Loucy (cell line): Measurements from ENCODE around the gene TARS2.

ENCODE experiments used
- H2AFZ ChIP-seq: fragments of 200-600 bp; sonication (generic); 2 replicates; pipeline ENCODE4 v1.6.0; 2016; ENCODE audit warnings: antibody characterized with exemption, mild to moderate bottlenecking, low read length, moderate library complexity
- H3F3A ChIP-seq: fragments of 200-600 bp; 2 replicates; pipeline ENCODE4 v1.6.0; 2016; ENCODE audit warnings: antibody characterized with exemption, low read depth, mild to moderate bottlenecking
- H3K27me3 ChIP-seq: fragments of 200-600 bp; sonication (generic); 2 replicates; pipeline ENCODE4 v1.6.1; 2014; ENCODE audit warnings: low read length, mild to moderate bottlenecking; ENCODE audit not compliant: insufficient read depth, poor library complexity, severe bottlenecking
- H3K36me3 ChIP-seq: fragments of 200-600 bp; sonication (generic); 2 replicates; pipeline ENCODE4 v1.6.1; 2016; ENCODE audit warnings: low read length; ENCODE audit not compliant: insufficient read depth
- H3K4me1 ChIP-seq: fragments of 200-600 bp; sonication (generic); 2 replicates; pipeline ENCODE4 v1.5.1; 2014; ENCODE audit warnings: low read length, mild to moderate bottlenecking; ENCODE audit not compliant: insufficient read depth, poor library complexity, severe bottlenecking
- H3K4me2 ChIP-seq: fragments of 200-600 bp; sonication (generic); 2 replicates; pipeline ENCODE4 v1.6.0; 2014; ENCODE audit warnings: antibody characterized with exemption, low read length, low read depth, mild to moderate bottlenecking; ENCODE audit not compliant: poor library complexity, severe bottlenecking
- H3K4me3 ChIP-seq: fragments of 200-600 bp; sonication (generic); 2 replicates; pipeline ENCODE4 v1.5.1; 2014; ENCODE audit warnings: low read length, mild to moderate bottlenecking, mixed read lengths; ENCODE audit not compliant: poor library complexity, severe bottlenecking
- H3K79me2 ChIP-seq: fragments of 200-600 bp; sonication (generic); 2 replicates; pipeline ENCODE4 v1.6.1; 2014; ENCODE audit warnings: low read length; ENCODE audit not compliant: insufficient read depth
- H3K9ac ChIP-seq: fragments of 200-600 bp; sonication (generic); 2 replicates; pipeline ENCODE4 v1.6.0; 2014; ENCODE audit warnings: mild to moderate bottlenecking, low read depth, low read length, moderate library complexity; ENCODE audit not compliant: poor library complexity, severe bottlenecking
- H3K9me2 ChIP-seq: fragments of 200-600 bp; sonication (generic); replicated peaks from 2 replicates; pipeline ENCODE4 v1.6.1; 2016; ENCODE audit warnings: low read depth, low read length, mixed read lengths
- H3K9me3 ChIP-seq: fragments of 200-600 bp; sonication (generic); 2 replicates; pipeline ENCODE4 v1.6.1; 2014; ENCODE audit warnings: mild to moderate bottlenecking, antibody characterized with exemption, low read length, low read depth; ENCODE audit not compliant: insufficient read depth
- H4K20me1 ChIP-seq: fragments of 200-600 bp; sonication (generic); 2 replicates; pipeline ENCODE4 v1.6.0; 2014; ENCODE audit warnings: antibody characterized with exemption, low read length, mild to moderate bottlenecking; ENCODE audit not compliant: insufficient read depth, poor library complexity, severe bottlenecking
- EZH2phosphoT487 ChIP-seq: fragments of 200-600 bp; IDR thresholded peaks from 2 replicates; pipeline ENCODE4 v1.6.1; 2018; ENCODE audit warnings: antibody characterized with exemption, mild to moderate bottlenecking, moderate library complexity, borderline replicate concordance
- TF ChIP-seq, protein P1 (sequence below): fragments of 200-600 bp; sonication (generic); conservative IDR thresholded peaks from 2 replicates; pipeline ENCODE4 v1.5.1; 2014; ENCODE audit warnings: mild to moderate bottlenecking, antibody characterized with exemption, low read length

Gene TARS2

DNA sequence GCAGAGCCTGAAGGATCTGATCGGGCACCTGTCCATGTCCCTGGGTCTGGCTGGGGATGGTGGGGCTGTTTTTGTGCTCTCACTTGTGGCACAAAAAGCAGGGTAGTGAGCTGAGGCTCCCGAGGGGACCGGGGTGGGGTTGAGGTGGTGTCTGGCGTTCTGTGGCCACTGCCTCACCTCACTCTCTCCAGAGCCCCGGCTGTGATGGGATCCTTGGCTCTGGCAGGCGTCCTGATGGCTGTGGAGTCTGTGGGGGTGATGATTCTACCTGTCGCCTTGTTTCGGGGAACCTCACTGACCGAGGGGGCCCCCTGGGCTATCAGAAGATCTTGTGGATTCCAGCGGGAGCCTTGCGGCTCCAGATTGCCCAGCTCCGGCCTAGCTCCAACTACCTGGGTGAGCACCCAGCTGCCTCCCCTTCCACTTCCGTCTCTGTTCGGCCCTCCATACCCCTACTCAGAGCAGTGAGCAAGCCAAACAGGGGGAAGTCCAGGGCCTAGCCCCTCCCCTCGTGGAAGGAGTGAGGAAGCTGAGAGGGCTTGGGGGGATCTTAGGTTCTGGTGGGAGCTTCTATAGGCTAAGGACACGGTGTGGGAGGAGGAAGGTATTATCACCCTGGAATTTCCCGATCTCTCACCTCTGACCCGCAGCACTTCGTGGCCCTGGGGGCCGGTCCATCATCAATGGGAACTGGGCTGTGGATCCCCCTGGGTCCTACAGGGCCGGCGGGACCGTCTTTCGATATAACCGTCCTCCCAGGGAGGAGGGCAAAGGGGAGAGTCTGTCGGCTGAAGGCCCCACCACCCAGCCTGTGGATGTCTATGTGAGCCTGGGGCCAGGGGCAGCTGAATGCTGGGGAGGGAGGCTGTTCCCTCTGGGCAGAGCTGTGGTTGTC is 69.0 kb downstream of the TARS2 start:
- Histone ChIP-seq H3F3A (no peaks in the 10 kb centered on the region), H3K79me2 (no peaks in the 10 kb centered on the region; the same call in 1 of the 2 replicates), H3K4me3 (no peak overlapping the region), H3K9me3 (no peaks in the 10 kb centered on the region), H3K4me2 (no peak overlapping the region), H3K36me3 (no peaks in the 10 kb centered on the region), H2AFZ (no peak overlapping the region), H3K4me1 (no peaks in the 10 kb centered on the region), H3K27me3 (no peaks in the 10 kb centered on the region), H4K20me1 (peaks cover 3% of the 10 kb centered on the region), H3K9me2 (no peaks in the 10 kb centered on the region), H3K9ac (no peak overlapping the region)
- no peak for TF ChIP-seq EZH2phosphoT487
- TF ChIP-seq, protein P1, sequence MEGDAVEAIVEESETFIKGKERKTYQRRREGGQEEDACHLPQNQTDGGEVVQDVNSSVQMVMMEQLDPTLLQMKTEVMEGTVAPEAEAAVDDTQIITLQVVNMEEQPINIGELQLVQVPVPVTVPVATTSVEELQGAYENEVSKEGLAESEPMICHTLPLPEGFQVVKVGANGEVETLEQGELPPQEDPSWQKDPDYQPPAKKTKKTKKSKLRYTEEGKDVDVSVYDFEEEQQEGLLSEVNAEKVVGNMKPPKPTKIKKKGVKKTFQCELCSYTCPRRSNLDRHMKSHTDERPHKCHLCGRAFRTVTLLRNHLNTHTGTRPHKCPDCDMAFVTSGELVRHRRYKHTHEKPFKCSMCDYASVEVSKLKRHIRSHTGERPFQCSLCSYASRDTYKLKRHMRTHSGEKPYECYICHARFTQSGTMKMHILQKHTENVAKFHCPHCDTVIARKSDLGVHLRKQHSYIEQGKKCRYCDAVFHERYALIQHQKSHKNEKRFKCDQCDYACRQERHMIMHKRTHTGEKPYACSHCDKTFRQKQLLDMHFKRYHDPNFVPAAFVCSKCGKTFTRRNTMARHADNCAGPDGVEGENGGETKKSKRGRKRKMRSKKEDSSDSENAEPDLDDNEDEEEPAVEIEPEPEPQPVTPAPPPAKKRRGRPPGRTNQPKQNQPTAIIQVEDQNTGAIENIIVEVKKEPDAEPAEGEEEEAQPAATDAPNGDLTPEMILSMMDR = no peak

GRCh38 chr1:150557065-150557600 is 69.9 kb downstream of the TARS2 start:
- no peak overlapping the region for H2AFZ ChIP-seq
- H3K36me3 ChIP-seq = no peaks in the 10 kb centered on the region
- no peak overlapping the region for H3K4me3 ChIP-seq
- TF ChIP-seq, protein P1 = no peak
- TF ChIP-seq EZH2phosphoT487 = no peak
- no peaks in the 10 kb centered on the region for H3K9me3 ChIP-seq
- H3K4me1 ChIP-seq = peaks cover 6% of the 10 kb centered on the region
- no peaks in the 10 kb centered on the region for H3K27me3 ChIP-seq
- H3K9me2 ChIP-seq = no peaks in the 10 kb centered on the region
- H4K20me1 ChIP-seq = peaks cover 3% of the 10 kb centered on the region
- H3K4me2 ChIP-seq = no peak overlapping the region
- H3K79me2 ChIP-seq = peaks cover under 1% of the 10 kb centered on the region; the same call in 1 of the 2 replicates
- H3K9ac ChIP-seq = no peak overlapping the region
- no peaks in the 10 kb centered on the region for H3F3A ChIP-seq
